ENCODE measurements around the gene LSAMP. TPM values are rescaled to one million over a fixed set of nuclear protein-coding genes. Genes with fewer than 3 reads are reported as not detected.

Gene LSAMP
- total and polyA plus RNA-seq, 9 of the 15 experiments (the other 6 are each of a cell fraction or from before 2014, with no cell fraction given), result 0.09 to 0.11 TPM; not detected in 7

DNA sequence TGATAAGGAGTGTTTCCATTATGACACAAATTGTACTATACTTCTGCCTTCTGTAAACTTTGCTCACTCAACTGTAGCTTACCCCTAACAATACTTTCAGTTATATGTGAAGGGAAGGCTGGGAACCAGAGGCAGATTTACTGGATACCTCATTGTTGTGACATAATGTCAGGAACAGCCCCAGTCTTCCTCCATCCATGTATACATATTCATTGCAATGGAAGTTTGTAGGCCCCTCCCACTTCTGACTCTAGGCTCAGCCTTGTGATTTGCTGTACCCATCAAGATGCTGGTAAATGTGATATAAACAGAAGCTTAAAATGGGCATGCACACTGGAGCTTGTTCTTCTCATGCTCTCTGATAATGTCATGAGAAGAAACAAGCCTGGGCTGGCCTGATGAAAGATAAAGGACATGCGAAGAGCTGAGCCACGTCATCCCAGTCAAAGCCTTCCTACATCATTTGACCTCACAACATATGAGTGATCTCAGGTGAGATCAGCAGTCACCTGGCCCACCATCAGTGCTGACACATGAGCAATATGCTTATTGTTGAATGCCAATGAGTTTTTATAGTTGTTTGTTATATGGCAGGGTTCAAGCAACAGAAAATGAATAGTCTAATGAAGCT, 554.2 kb downstream of the LSAMP start:
- no peaks in the 10 kb centered on the region for H3K9me1 ChIP-seq (ENCODE audit: control insufficient read depth, insufficient read depth, low read length)
- in situ Hi-C loops (cut with MboI) (no loop called here), intact Hi-C loops (cut with micrococcal nuclease) (no loop called here)
- H3K4me1 ChIP-seq (replicated peaks in 1 of 2; ENCODE audit: control insufficient read depth in 2 of 2, insufficient read depth in 2 of 2, low read length in 2 of 2), result no peaks in the 10 kb centered on the region
- H3K79me2 ChIP-seq (ENCODE audit: control insufficient read depth, insufficient read depth, low read length), result no peaks in the 10 kb centered on the region
- no peak overlapping the region for H2AFZ ChIP-seq (ENCODE audit: low read depth, low read length)
- ChIA-PET POLR2A (no interaction called here), CTCF (ENCODE audit: low intra/inter-chr PET ratio) (no interaction called here)
- no peak overlapping the region for H3K4me2 ChIP-seq (ENCODE audit: insufficient read depth, low read length)
- TF ChIP-seq POLR2AphosphoS5 (IDR thresholded peaks at IDR 0.05; ENCODE audit: control insufficient read depth, insufficient read depth, low read depth, low read length), result no peak
- TF ChIP-seq, protein P1, sequence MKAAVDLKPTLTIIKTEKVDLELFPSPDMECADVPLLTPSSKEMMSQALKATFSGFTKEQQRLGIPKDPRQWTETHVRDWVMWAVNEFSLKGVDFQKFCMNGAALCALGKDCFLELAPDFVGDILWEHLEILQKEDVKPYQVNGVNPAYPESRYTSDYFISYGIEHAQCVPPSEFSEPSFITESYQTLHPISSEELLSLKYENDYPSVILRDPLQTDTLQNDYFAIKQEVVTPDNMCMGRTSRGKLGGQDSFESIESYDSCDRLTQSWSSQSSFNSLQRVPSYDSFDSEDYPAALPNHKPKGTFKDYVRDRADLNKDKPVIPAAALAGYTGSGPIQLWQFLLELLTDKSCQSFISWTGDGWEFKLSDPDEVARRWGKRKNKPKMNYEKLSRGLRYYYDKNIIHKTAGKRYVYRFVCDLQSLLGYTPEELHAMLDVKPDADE (conservative IDR thresholded peaks at IDR 0.05; ENCODE audit: control insufficient read depth, low read depth, low read length), result no peak
- TF ChIP-seq, protein P2, sequence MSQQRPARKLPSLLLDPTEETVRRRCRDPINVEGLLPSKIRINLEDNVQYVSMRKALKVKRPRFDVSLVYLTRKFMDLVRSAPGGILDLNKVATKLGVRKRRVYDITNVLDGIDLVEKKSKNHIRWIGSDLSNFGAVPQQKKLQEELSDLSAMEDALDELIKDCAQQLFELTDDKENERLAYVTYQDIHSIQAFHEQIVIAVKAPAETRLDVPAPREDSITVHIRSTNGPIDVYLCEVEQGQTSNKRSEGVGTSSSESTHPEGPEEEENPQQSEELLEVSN (IDR thresholded peaks at IDR 0.05; ENCODE audit: borderline replicate concordance in 1 of 2, extremely low read depth in 1 of 2, insufficient read depth in 1 of 2, insufficient read length in 1 of 2, low read depth in 1 of 2, low read length in 1 of 2, poor library complexity in 1 of 2, severe bottlenecking in 1 of 2), result no peak
- TF ChIP-seq CHD1 (IDR thresholded peaks at IDR 0.05; ENCODE audit: low read length), result no peak
- no peak for TF ChIP-seq ZNF707 (CRISPR knock-in tag; conservative IDR thresholded peaks at IDR 0.05)
- TF ChIP-seq SMAD2 (IDR thresholded peaks at IDR 0.05; ENCODE audit: low read depth, low read length), result no peak
- TF ChIP-seq PHF21A (IDR thresholded peaks at IDR 0.05; ENCODE audit: borderline replicate concordance, low read depth), result no peak
- no peak for TF ChIP-seq ZNF444 (CRISPR knock-in tag; IDR thresholded peaks at IDR 0.05)
- TF ChIP-seq ZNF24 (IDR thresholded peaks at IDR 0.05), result no peak
- no peak for TF ChIP-seq HDAC6 (IDR thresholded peaks at IDR 0.05; ENCODE audit: low read depth, low read length)
- BruUV-seq (replicated peaks), result no TSS peak
- no peaks in the 10 kb centered on the region for H3K9me3 ChIP-seq (replicated peaks; ENCODE audit: control insufficient read depth, insufficient read depth, low read depth, low read length)
- ATAC-seq, result no peak
- H3K27ac ChIP-seq (ENCODE audit: extremely low read depth, low read depth, low read length), result no peak overlapping the region
- H3K27me3 ChIP-seq (ENCODE audit: control insufficient read depth in 2 of 2, insufficient read depth in 2 of 2, low read length in 2 of 2), result no peaks in the 10 kb centered on the region
- H3K9ac ChIP-seq (ENCODE audit: insufficient read depth in 1 of 2, low read depth in 2 of 2, low read length in 2 of 2), result no peak overlapping the region
- no peak for DNase-seq (ENCODE audit: extremely low read depth in 1 of 4, low spot score in 3 of 4)
- WGBS (ENCODE audit: insufficient coverage, low coverage, missing lambda C conversion rate), result 6% methylated on average over 2 of the region's 2 CpGs
- FAIRE-seq, result no peak
- no peaks in the 10 kb centered on the region for H3K36me3 ChIP-seq (ENCODE audit: control insufficient read depth, insufficient read depth, low read length)
- H3K4me3 ChIP-seq, result no peak overlapping the region
- no peaks in the 10 kb centered on the region for H4K20me1 ChIP-seq (replicated peaks; ENCODE audit: control insufficient read depth, insufficient read depth, low read length)
